Thymus (tissue), 11 donors: ENCODE measurements around the gene SMPD3. TPM values are rescaled to one million over a fixed set of nuclear protein-coding genes. Genes with fewer than 3 reads are reported as not detected.

Source experiments
- DNase-seq, 9 donors: peaks; one replicate each; pipeline ENCODE4 v3.0.0-alpha.2; 2013; ENCODE audit warnings: low spot score in 9 of 9, low read depth in 6 of 9, missing footprints in 1 of 9
- H3K27ac ChIP-seq, 2 donors: one replicate each; pipeline ENCODE4 v1.5.1; 2013; ENCODE audit warnings: control low read depth in 1 of 2, low read depth in 1 of 2, low read length in 1 of 2, mild to moderate bottlenecking in 1 of 2, moderate library complexity in 1 of 2
- H3K27me3 ChIP-seq, 2 donors: one replicate each; pipeline ENCODE4 v1.5.1; 2013; ENCODE audit warnings: low read length in 1 of 2; ENCODE audit not compliant: control insufficient read depth in 2 of 2, insufficient read depth in 1 of 2
- H3K36me3 ChIP-seq, 2 donors: one replicate each; pipeline ENCODE4 v1.5.1; 2013; ENCODE audit warnings: low read length in 1 of 2, mild to moderate bottlenecking in 1 of 2, moderate library complexity in 1 of 2; ENCODE audit not compliant: control insufficient read depth in 2 of 2, insufficient read depth in 2 of 2
- H3K4me1 ChIP-seq, 2 donors: one replicate each; pipeline ENCODE4 v1.5.1; 2013; ENCODE audit warnings: low read length in 2 of 2; ENCODE audit not compliant: control insufficient read depth in 2 of 2, insufficient read depth in 2 of 2
- H3K4me3 ChIP-seq, 2 donors: one replicate each; pipeline ENCODE4 v1.5.1; 2013; ENCODE audit warnings: low read length in 2 of 2, control low read depth in 1 of 2, mild to moderate bottlenecking in 1 of 2
- H3K9me3 ChIP-seq, 2 donors: one replicate each; pipeline ENCODE4 v1.5.1; 2013; ENCODE audit warnings: low read length in 1 of 2, mild to moderate bottlenecking in 1 of 2; ENCODE audit not compliant: control insufficient read depth in 2 of 2, insufficient read depth in 1 of 2
- WGBS: extraction: QIAGEN DNeasy Blood & Tissue Kit; methylation state at CpG from one replicate; pipeline ENCODE4 v1.1.7; 2013; 5-methylcytosine and 5-hydroxymethylcytosine counted together
- polyA plus RNA-seq: library from polyadenylated mRNA; stranded (reverse); fragments of 200-250 nt; gene quantifications from one replicate; pipeline ENCODE4 v1.2.3, GENCODE V29; 2013
- total RNA-seq: library from RNA; stranded (reverse); fragments of 120-200 nt; gene quantifications from one replicate; pipeline ENCODE4 v1.2.4, GENCODE V29; 2013
- donor health status: healthy.

The SMPD3 gene
- total and polyA plus RNA-seq, 2 donors: 21.8 to 120 TPM

DNA sequence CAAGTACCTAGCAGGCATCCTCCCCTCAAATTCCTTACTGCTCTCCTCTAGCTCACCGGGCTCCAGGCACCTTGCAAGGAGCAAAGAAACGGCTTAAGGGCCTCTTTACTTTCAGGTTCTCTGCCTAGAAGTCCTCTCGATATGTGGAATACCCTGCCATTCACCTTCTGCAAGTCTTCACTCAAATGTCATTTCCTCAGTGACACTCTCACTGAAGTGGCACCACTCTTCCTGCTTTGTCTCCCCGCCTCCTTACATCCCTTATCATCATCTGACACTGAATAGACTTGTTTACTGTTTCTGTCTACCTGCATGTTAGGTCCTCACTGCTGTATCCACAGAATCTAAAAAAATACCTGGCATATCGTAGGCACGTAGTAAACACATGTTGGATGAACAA, 138.5 kb downstream of the SMPD3 start:
- no peaks in the 10 kb centered on the region for H3K9me3 ChIP-seq
- peaks cover 25 to 32% of the 10 kb centered on the region in 2 donors for H3K4me1 ChIP-seq
- H3K4me3 ChIP-seq: peak overlapping the region; percentile 75 to 99
- WGBS: 50% methylated on average over 6 of the region's 6 CpGs
- H3K27me3 ChIP-seq: no peaks in the 10 kb centered on the region
- DNase-seq: peak in 2 of 9 donors; percentile 51 to 68
- H3K27ac ChIP-seq: peak overlapping the region; percentile 77 to 94
- H3K36me3 ChIP-seq: peaks cover 43 to 61% of the 10 kb centered on the region in 2 donors

Other genes starting within 250 kb of the SMPD3 start
- gene ESRP2, start 212.4 kb downstream of the SMPD3 start, total RNA-seq: 10.1 TPM
- 10.7 TPM for gene ESRP2, start 212.4 kb downstream of the SMPD3 start, polyA plus RNA-seq
- 8.4 TPM for gene PLA2G15, start 203.1 kb downstream of the SMPD3 start, total RNA-seq
- gene PLA2G15, start 203.1 kb downstream of the SMPD3 start, polyA plus RNA-seq: 13.1 TPM
- gene SLC7A6, start 184.0 kb downstream of the SMPD3 start, total RNA-seq: 42.3 TPM
- 47.3 TPM for gene SLC7A6, start 184.0 kb downstream of the SMPD3 start, polyA plus RNA-seq
- 19.4 TPM for gene SLC7A6OS, start 137.6 kb downstream of the SMPD3 start, total RNA-seq
- 12.8 TPM for gene SLC7A6OS, start 137.6 kb downstream of the SMPD3 start, polyA plus RNA-seq
- gene PRMT7, start 137.5 kb downstream of the SMPD3 start, total RNA-seq: 57.9 TPM
- gene PRMT7, start 137.5 kb downstream of the SMPD3 start, polyA plus RNA-seq: 65.5 TPM
- 17.9 TPM for gene ZFP90, start 90.8 kb upstream of the SMPD3 start, total RNA-seq
- 13.8 TPM for gene ZFP90, start 90.8 kb upstream of the SMPD3 start, polyA plus RNA-seq
- 45.6 TPM for gene CDH3, start 196.8 kb upstream of the SMPD3 start, total RNA-seq
- 47.5 TPM for gene CDH3, start 196.8 kb upstream of the SMPD3 start, polyA plus RNA-seq